HCT116 (cell line): ENCODE results near the gene HAT1. TPM values are rescaled to one million over a fixed set of nuclear protein-coding genes. Genes with fewer than 3 reads are reported as not detected.

ENCODE experiments used
- ATAC-seq: fragments of 200-7000 bp; cut with Tn5 transposase; 2 replicates; pipeline ENCODE4 v1.9.1; 2020; ENCODE audit warnings: mild to moderate bottlenecking, moderate library complexity
- BruUV-seq: library from RNA; stranded (reverse); fragments of 400-500 nt; replicated peaks from 2 replicates; lab custom pipeline; 2021; lab: Mats Ljungman, UMichigan
- CTCF ChIA-PET: fragments of 300-600 bp; sonication (Branson Sonifier 250); formaldehyde crosslinking; loops from one replicate; lab custom pipeline; 2021; ENCODE audit warnings: antibody characterized with exemption; lab: Charles Lee
- POLR2A ChIA-PET: fragments of 300-600, 350-600 bp; sonication (Branson Sonifier 250); formaldehyde crosslinking; loops from one replicate; lab custom pipeline; 2021; ENCODE audit warnings: antibody characterized with exemption; lab: Charles Lee
- RAD21 ChIA-PET, 2 experiments: fragments of 300-600 bp; sonication (Branson Sonifier 250); formaldehyde crosslinking; loops; one replicate each; lab custom pipeline; 2023; ENCODE audit warnings: low total read pairs in 2 of 2; ENCODE audit not compliant: uncharacterized antibody in 2 of 2, unreplicated experiment in 2 of 2, low non-redundant PET in 1 of 2; lab: Charles Lee
- DNase-seq: peaks from one replicate; pipeline ENCODE4 v3.0.0-alpha.2; 2010; ENCODE audit warnings: low read depth, low spot score
- H2AFZ ChIP-seq: fragments of 200-600 bp; shearing (Covaris generic), sonication (generic); 2 replicates; pipeline ENCODE4 v1.6.1; 2017; ENCODE audit warnings: low read depth, mixed run types, mixed read lengths, antibody characterized with exemption, low read length; ENCODE audit not compliant: poor library complexity, severe bottlenecking
- H3K27ac ChIP-seq: 2 replicates; pipeline ENCODE4 v1.5.1; 2012; ENCODE audit warnings: low read depth, low read length
- H3K27me3 ChIP-seq: fragments of 200-600 bp; sonication (generic); 2 replicates; pipeline ENCODE4 v1.6.1; 2016; ENCODE audit warnings: mixed run types, low read length, mixed read lengths; ENCODE audit not compliant: insufficient read depth
- H3K36me3 ChIP-seq, 2 experiments: fragments of 200-500 bp in 1 of 2; fragments of 200-600 bp in 1 of 2; sonication (Bioruptor generic) in 1 of 2; sonication (generic) in 1 of 2; 2 replicates each; pipeline versions ENCODE4 v1.5.1 to v1.6.1; 2014 to 2016; ENCODE audit warnings: low read length in 2 of 2, inconsistent platforms in 1 of 2, mixed read lengths in 1 of 2, mixed run types in 1 of 2; ENCODE audit not compliant: insufficient read depth in 2 of 2, control insufficient read depth in 1 of 2
- H3K4me1 ChIP-seq, 2 experiments: fragments of 200-600 bp in 1 of 2; sonication (generic) in 1 of 2; 2 replicates each; pipeline versions ENCODE4 v1.5.1 to v1.6.1; 2012 to 2017; ENCODE audit warnings: low read length in 2 of 2, inconsistent platforms in 1 of 2, mild to moderate bottlenecking in 1 of 2, mixed read lengths in 1 of 2, mixed run types in 1 of 2, moderate library complexity in 1 of 2; ENCODE audit not compliant: insufficient read depth in 2 of 2, control insufficient read depth in 1 of 2
- H3K4me2 ChIP-seq: fragments of 200-600 bp; sonication (generic); 2 replicates; pipeline ENCODE4 v1.6.1; 2017; ENCODE audit warnings: mixed run types, low read length, mixed read lengths
- H3K4me3 ChIP-seq, 2 experiments: fragments of 200-600 bp in 1 of 2; sonication (generic) in 1 of 2; replicated peaks in 1 of 2; 2 replicates each; pipeline ENCODE4 v1.5.1; 2011 to 2016; ENCODE audit warnings: low read length in 2 of 2, control low read depth in 1 of 2, low read depth in 1 of 2, mild to moderate bottlenecking in 1 of 2, mixed read lengths in 1 of 2, mixed run types in 1 of 2
- H3K79me2 ChIP-seq: fragments of 200-600 bp; sonication (generic); 2 replicates; pipeline ENCODE4 v1.6.1; 2017; ENCODE audit warnings: mild to moderate bottlenecking, mixed run types, low read length, moderate library complexity, mixed read lengths; ENCODE audit not compliant: insufficient read depth
- H3K9ac ChIP-seq: fragments of 200-600 bp; sonication (generic); 2 replicates; pipeline ENCODE4 v1.6.1; 2016; ENCODE audit warnings: low read length, mixed read lengths
- H3K9me2 ChIP-seq: fragments of 200-600 bp; sonication (generic), shearing (Covaris generic); 2 replicates; pipeline ENCODE4 v1.6.1; 2017; ENCODE audit warnings: mixed run types, mild to moderate bottlenecking, moderate library complexity; ENCODE audit not compliant: insufficient read depth
- H3K9me3 ChIP-seq, 2 experiments: fragments of 200-500 bp in 1 of 2; fragments of 200-600 bp in 1 of 2; sonication (Bioruptor generic) in 1 of 2; sonication (generic) in 1 of 2; 2 replicates each; pipeline ENCODE4 v1.6.1; 2014 to 2017; ENCODE audit warnings: low read length in 2 of 2, mixed read lengths in 2 of 2, inconsistent platforms in 1 of 2, low read depth in 1 of 2, mild to moderate bottlenecking in 1 of 2, mixed run types in 1 of 2, moderate library complexity in 1 of 2; ENCODE audit not compliant: control insufficient read depth in 1 of 2, insufficient read depth in 1 of 2
- H4K20me1 ChIP-seq: fragments of 200-600 bp; sonication (generic), shearing (Covaris generic); 2 replicates; pipeline ENCODE4 v1.6.1; 2017; ENCODE audit warnings: mixed run types, mild to moderate bottlenecking, moderate library complexity; ENCODE audit not compliant: insufficient read depth
- CBX3 ChIP-seq: IDR thresholded peaks from 2 replicates; pipeline ENCODE4 v1.6.1; 2012; ENCODE audit warnings: low read depth
- CEBPB ChIP-seq: IDR thresholded peaks from 2 replicates; pipeline ENCODE4 v1.6.1; 2012; ENCODE audit warnings: low read depth
- CTCF ChIP-seq, 3 experiments: fragments of 200-600 bp in 1 of 3; sonication (generic) in 1 of 3; IDR thresholded peaks in 2 of 3; conservative IDR thresholded peaks in 1 of 3; 2 replicates each; pipeline ENCODE4 v1.5.1; 2012 to 2017; ENCODE audit warnings: low read depth in 2 of 3, low read length in 2 of 3, antibody characterized with exemption in 1 of 3, borderline replicate concordance in 1 of 3, control low read depth in 1 of 3, mild to moderate bottlenecking in 1 of 3, mixed read lengths in 1 of 3, mixed run types in 1 of 3, moderate library complexity in 1 of 3; ENCODE audit not compliant: insufficient read depth in 1 of 3
- EGR1 ChIP-seq: IDR thresholded peaks from 2 replicates; pipeline ENCODE4 v1.6.1; 2012; ENCODE audit warnings: low read depth
- ELF1 ChIP-seq: IDR thresholded peaks from 2 replicates; pipeline ENCODE4 v1.6.1; 2012; ENCODE audit warnings: low read depth, borderline replicate concordance
- EZH2 ChIP-seq: fragments of 200-600 bp; sonication (generic); IDR thresholded peaks from 2 replicates; pipeline ENCODE4 v1.6.1; 2017; ENCODE audit warnings: antibody characterized with exemption, mixed run types
- EZH2phosphoT487 ChIP-seq: fragments of 200-600 bp; IDR thresholded peaks from 2 replicates; pipeline ENCODE4 v1.6.1; 2018; ENCODE audit warnings: antibody characterized with exemption, borderline replicate concordance
- JUND ChIP-seq: IDR thresholded peaks from 2 replicates; pipeline ENCODE4 v1.6.1; 2012
- MAX ChIP-seq: IDR thresholded peaks from 2 replicates; pipeline ENCODE4 v1.6.1; 2012
- POLR2A ChIP-seq: IDR thresholded peaks from 2 replicates; pipeline ENCODE4 v1.7.0; 2011; ENCODE audit warnings: borderline replicate concordance; ENCODE audit not compliant: insufficient read depth, insufficient read length; ENCODE audit errors: extremely low read depth
- POLR2AphosphoS5 ChIP-seq: IDR thresholded peaks from 2 replicates; pipeline ENCODE4 v1.6.1; 2011; ENCODE audit warnings: mild to moderate bottlenecking, low read depth, low read length, moderate library complexity
- SIN3A ChIP-seq: IDR thresholded peaks from 2 replicates; pipeline ENCODE4 v1.6.1; 2012; ENCODE audit warnings: low read depth
- SP1 ChIP-seq: IDR thresholded peaks from 2 replicates; pipeline ENCODE4 v1.6.1; 2012; ENCODE audit warnings: low read depth
- TCF7L2 ChIP-seq: IDR thresholded peaks from 2 replicates; pipeline ENCODE4 v1.7.0; 2011; ENCODE audit warnings: borderline replicate concordance, inconsistent platforms; ENCODE audit not compliant: insufficient read depth, insufficient read length; ENCODE audit errors: extremely low read depth
- YY1 ChIP-seq: IDR thresholded peaks from 2 replicates; pipeline ENCODE4 v1.6.1; 2011; ENCODE audit warnings: low read length, low read depth, moderate library complexity, mild to moderate bottlenecking; ENCODE audit not compliant: insufficient replicate concordance; ENCODE audit errors: extremely low read depth
- ZBTB33 ChIP-seq: IDR thresholded peaks from 2 replicates; pipeline ENCODE4 v1.6.1; 2011; ENCODE audit warnings: mild to moderate bottlenecking, low read length, moderate library complexity; ENCODE audit not compliant: insufficient replicate concordance; ENCODE audit errors: extremely low read depth
- ZFX ChIP-seq: fragments of 450-650 bp; IDR thresholded peaks from 2 replicates; pipeline ENCODE4 v1.6.1; 2017
- ZNF274 ChIP-seq: fragments of 200-500 bp; sonication (Bioruptor generic); IDR thresholded peaks from 2 replicates; pipeline ENCODE4 v1.6.1; 2014; ENCODE audit warnings: mild to moderate bottlenecking, low read depth, low read length, inconsistent platforms
- intact Hi-C: fragments of 100-400 bp; cut with micrococcal nuclease; formaldehyde crosslinking; loops from 2 replicates; pipeline ENCODE4 v1.10.0; 2022
- total RNA-seq: library from RNA; stranded (reverse); gene quantifications from one replicate; pipeline ENCODE4 v1.2.1, GENCODE V29; 2021; ENCODE audit not compliant: unreplicated experiment
- TF ChIP-seq, protein P1 (sequence below): IDR thresholded peaks from 2 replicates; pipeline ENCODE4 v1.6.1; 2012

The HAT1 gene
- total RNA-seq, 1 experiment from 2014 or later: 72.6 TPM

- no peak for TF ChIP-seq ELF1
- TF ChIP-seq CEBPB: no peak
- peak; percentile 100 for TF ChIP-seq MAX
- peak; percentile 75 for TF ChIP-seq POLR2A
Observed at GRCh38 chr2:171999604-172000469, 77.6 kb downstream of the HAT1 start, which contains the start of gene METAP1D (continued).

- Histone ChIP-seq H3K4me2 (peak overlapping the region; percentile 89), H3K4me3 (peak overlapping the region; percentile 73 to 86), H2AFZ (no peak overlapping the region), H3K4me1 (peaks cover 6 to 24% of the 10 kb centered on the region in 2 experiments), H3K79me2 (peaks cover 4% of the 10 kb centered on the region; the same call in 1 of the 2 replicates), H3K9ac (peak overlapping the region; percentile 86), H3K9me3 (no peaks in the 10 kb centered on the region), H3K36me3 (no peaks in the 10 kb centered on the region), H4K20me1 (no peaks in the 10 kb centered on the region), H3K27me3 (no peaks in the 10 kb centered on the region), H3K9me2 (no peaks in the 10 kb centered on the region), H3K27ac (peak overlapping the region; percentile 72; the same call in 1 of the 2 replicates)
- ATAC-seq (no peak), DNase-seq (no peak)
- CTCF ChIA-PET: no interaction called here
- intact Hi-C loops: no loop called here
- no TSS peak for BruUV-seq
- RAD21 ChIA-PET: no interaction called here
- POLR2A ChIA-PET: no interaction called here
- TF ChIP-seq JUND (no peak), ELF1 (no peak), ZFX (no peak), CBX3 (no peak), TCF7L2 (no peak), EGR1 (no peak), MAX (no peak), EZH2 (no peak), CEBPB (no peak), ZBTB33 (no peak), ZNF274 (no peak), POLR2AphosphoS5 (no peak), YY1 (no peak), SIN3A (no peak), CTCF (IDR thresholded peaks at IDR 0.05 in 2 of 3, conservative IDR thresholded peaks at IDR 0.05 in 1 of 3; ENCODE audit: borderline replicate concordance in 1 of 3, insufficient read depth in 1 of 3, low read depth in 2 of 3, low read length in 2 of 3) (no peak), EZH2phosphoT487 (no peak), SP1 (no peak)
- TF ChIP-seq, protein P1, sequence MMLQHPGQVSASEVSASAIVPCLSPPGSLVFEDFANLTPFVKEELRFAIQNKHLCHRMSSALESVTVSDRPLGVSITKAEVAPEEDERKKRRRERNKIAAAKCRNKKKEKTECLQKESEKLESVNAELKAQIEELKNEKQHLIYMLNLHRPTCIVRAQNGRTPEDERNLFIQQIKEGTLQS: no peak
Observed at GRCh38 chr2:172000696-172001361, 78.6 kb downstream of the HAT1 start.
